NCI-H2227 treated with DMSO at 0.1 percent for 48 hours (cell line): ENCODE results near the gene ADPRHL1.
"Not testable (repeated sequence)": the region's sequence is repeated elsewhere in the genome, so short reads cannot be mapped to it uniquely, and the experiment has no call there.

ENCODE experiments used
- DNase-seq: peaks from one replicate; lab custom pipeline; 2025; lab: John Stamatoyannopoulos, UW

Gene ADPRHL1

GRCh38 chr13:113371061-113371460 is 82.2 kb downstream of the ADPRHL1 start:
- DNase-seq = no peak

DNA sequence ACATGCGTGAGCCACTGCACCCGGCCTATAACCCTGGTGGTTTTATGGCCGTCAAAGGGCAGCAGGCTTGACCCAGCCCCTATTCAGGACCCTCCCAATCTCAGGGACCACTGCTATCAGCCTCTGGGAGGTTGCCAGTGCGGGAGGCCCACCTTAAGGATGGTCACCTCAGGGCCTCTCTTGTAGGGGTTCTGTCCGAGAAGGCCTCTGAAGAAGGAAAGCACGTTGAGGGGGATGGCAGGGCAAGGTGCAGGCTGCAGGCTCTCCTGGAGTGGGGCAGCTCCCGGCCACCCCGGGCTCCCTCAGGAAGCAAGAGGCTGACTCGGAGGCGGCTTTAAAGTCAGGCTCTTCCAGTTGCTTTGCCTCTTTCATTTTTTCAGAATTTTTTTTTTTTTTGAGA is 83.4 kb downstream of the ADPRHL1 start:
- no peak for DNase-seq

DNA sequence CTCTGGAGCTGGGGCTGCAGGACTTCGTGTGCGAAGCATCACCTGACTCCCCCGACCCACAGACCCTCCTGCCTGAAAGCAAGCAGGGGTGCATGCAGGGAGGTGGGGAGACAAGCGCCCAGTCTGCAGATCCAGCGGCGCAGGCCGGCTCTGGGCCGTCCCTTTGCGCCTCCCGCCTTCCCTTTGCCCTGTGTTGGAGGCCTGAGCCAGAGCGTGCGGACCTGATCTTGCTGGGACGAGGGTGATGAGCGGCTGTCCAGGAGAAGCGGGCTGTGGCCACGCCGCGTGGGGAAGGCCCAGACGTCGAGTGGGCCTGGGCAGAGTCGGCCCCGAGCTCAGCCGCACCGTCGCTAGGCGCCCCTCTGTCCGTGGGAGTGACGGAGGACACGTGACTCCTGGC is 84.1 kb downstream of the ADPRHL1 start:
- no peak for DNase-seq

DNA sequence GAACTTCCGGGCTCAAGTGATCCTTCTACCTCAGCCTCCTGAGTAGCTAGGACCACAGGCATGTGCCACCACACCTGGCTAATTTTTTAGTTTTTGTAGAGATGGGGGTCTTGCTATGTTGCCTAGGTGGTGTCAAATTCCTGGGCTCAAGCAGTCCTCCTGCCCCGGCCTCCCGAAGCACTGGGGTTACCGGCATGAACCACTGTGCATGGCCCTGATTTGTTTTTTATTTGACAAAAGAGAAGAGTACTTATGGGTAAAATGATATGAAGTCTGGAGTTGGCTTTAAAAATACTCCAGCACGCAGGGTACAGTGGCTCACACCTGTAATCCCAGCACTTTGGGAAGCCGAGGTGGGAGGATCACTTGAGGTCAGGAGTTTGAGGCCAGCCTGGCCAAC is 84.9 kb downstream of the ADPRHL1 start:
- not testable (repeated sequence) for DNase-seq

DNA sequence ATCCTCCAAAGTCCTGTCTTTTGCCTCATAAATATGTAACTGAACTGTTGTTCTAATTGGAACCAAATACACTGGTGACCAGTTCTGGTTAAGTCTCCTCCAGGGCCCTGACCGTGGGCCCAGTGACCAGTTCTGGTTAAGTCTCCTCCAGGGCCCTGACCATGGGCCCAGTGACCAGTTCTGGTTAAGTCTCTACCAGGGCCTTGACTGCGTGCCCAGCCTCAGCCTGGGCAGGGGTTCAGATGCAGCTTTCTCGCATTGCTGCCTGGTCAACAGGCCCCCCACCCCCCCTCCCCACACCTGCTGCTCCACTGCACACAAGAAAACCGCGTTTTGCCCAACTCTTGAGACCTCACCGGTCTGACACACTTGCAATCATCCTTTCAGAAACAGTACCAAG is 85.5 kb downstream of the ADPRHL1 start:
- no peak for DNase-seq

DNA sequence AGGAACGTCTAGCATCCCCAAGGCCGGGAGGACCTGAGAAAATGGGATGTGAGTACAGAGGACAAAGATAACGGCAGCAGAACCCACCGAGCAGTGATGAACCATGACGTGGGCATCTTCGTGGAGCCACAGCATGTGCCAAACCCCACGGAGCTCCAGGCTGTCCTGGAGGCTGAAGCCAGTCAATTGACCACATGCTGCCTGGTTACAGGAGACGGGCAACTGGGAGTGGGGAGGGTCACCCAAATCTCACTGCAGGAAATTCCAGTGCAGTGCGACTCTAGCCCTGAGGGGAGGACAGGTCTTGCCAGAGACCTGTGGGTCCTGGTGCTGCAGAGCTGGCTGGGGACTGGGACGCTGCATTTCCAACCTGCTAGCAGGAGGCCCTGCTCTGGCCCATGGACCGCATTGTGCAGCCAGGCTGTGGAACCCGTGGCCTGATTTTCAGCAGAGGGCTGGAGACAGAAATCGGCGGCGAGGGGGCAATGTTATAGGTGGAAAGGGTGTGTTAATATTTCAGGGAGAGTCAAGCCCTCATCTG is 86.2 kb downstream of the ADPRHL1 start:
- DNase-seq = no peak

DNA sequence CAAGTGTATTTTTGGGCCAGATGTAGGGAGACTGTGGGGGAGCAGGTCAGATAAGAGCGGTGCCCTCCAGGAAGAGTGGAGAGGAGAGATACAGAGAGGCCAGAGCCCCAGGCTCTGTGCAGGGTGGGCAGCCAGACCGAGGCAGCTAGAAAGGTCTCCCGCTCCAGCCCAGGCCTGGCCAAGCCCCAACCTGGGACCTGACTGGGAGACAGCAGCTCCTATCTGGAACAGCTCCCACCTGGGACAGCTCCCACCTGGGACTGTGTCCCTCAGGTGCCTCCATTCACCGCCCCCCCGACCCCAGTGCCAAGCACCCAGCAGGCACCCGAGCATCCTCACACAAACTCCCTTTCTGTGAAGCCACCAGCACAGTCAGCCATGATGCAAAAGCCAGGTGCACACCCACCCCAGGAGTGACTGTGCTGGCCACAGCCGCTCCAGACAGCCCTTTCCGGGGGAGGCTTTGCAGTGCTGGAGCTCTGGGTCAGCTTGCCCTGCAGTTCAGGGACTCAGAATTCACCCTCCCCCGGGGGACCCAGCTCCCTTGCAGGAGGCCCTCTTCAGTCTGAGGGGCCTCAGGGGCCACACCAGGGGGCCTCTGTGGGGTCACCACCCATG is 87.2 kb downstream of the ADPRHL1 start:
- DNase-seq = no peak

GRCh38 chr13:113365583-113365970 is 87.7 kb downstream of the ADPRHL1 start:
- DNase-seq = no peak

DNA sequence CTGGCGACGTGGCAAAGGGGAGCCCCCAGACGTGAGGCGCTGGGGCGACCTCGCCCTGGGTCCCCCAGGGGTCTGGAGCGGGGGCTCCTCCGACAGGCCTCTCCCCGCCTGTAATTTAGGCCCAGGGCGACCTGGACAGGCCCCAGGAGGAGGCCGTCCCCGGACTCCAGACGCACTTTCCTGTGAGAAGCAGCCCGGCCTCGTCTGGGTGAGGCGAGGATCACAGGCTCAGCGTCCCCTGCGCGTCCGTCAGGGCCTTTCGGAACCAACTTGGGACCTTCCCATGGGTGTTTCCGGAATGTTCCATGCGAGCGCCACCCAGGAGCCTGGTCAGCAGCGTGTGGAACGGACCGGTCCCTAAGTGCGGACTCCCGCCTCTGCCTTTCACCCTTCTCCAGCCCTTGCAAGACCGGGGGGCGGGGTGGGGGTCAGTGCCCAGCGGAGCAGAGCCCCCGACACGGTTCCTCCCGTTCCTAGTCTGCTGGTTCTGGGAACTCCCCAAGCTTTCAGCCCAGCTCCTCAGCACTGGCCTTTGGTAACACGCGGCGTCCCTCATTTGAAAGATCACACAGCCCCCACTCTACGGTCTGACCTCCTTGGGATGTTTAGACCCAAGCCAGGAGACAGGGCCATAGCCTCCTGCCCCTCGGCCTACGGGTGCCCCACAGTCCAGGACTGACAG is 88.2 kb downstream of the ADPRHL1 start:
- DNase-seq = no peak

DNA sequence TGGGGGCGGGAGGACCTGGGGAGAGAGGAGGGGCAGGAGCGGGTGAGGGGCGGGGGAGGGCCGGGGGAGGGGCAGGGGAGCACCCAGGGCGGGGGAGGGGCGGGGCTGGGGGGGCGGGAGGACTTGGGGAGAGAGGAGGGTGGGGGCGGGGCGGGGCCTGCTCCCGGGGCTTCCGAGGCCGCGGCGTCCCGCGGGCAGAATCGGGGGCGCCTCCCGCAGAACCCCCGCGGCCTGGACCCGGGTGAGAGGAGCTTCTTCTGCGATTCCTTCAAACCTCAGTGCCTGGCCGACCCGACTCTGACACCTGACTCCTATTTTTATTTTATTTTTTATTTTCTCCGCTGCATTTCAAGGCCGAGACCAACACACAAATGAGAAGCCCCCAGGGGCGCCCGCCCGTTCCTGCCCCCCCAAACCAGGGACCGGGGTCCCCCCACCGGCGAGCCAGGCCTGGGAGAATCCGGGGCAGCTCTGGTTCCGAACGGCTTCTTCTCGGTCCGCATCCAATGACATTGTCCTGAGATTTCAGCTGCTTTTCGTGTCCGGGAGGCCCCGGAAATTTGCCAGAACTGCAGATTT is 88.9 kb downstream of the ADPRHL1 start:
- DNase-seq = peak; percentile 31

DNA sequence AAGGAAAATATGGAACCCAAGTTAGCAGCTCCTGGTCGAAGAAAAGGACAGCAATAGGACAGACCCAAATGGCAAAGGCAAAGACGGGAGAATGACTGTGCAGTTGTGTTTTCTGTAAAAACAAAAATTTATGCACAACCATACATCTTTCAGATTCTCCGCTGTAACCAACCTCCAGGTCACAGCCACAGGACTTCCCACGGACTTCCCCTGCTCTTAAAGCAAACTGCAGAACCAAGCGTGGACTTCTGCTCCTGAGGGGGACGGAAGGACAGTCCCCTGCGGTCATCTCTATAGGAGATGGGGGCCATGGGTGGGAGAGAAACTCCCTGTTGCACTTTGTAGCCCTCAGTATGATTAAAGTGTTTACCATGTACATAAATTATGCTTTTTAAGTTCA is 91.9 kb downstream of the ADPRHL1 start:
- DNase-seq = no peak

GRCh38 chr13:113360446-113360845 is 92.8 kb downstream of the ADPRHL1 start:
- DNase-seq = no peak

DNA sequence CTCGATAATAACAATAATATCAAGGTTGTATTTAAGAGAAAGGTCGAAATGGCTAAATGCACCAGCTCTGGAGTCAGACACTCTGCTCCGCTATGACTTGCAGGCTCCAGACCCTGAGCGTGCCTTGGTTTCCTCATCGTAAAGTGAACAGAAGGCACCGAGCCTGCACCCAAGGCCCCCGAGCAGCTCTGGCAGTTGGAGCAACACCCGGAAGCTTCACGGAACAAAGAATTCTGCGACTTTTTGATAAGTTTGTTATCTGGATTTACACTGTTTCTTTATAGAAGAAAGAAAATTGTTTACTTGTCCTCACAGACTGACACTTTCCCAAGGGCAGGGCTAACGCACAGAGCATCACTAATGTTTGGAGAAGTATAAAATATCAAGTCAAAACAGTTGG is 93.7 kb downstream of the ADPRHL1 start:
- no peak for DNase-seq

GRCh38 chr13:113358653-113359190 is 94.6 kb downstream of the ADPRHL1 start:
- no peak for DNase-seq

- no peak for DNase-seq
Measured at GRCh38 chr13:113357529-113357928, 95.8 kb downstream of the ADPRHL1 start.

DNA sequence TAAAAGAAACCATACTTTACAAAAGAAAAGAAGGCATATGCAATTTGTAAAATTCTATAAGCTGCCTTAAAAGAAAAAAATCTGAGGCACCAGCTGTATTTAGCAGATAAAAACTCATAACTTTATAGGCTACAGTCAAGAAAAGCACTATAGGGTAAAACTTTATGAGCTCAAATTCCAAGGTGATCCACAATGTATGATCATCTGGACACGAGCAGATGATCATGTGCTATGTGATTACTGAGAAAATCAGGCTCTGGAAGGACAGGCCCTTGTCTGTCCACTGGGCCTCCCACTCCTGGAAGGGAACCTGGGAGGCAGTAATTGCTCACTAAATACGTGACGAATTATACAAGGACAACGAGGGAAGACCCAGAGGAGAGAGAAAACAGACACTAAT is 96.7 kb downstream of the ADPRHL1 start:
- DNase-seq = no peak

GRCh38 chr13:113355621-113356020 is 97.7 kb downstream of the ADPRHL1 start:
- DNase-seq = no peak

DNA sequence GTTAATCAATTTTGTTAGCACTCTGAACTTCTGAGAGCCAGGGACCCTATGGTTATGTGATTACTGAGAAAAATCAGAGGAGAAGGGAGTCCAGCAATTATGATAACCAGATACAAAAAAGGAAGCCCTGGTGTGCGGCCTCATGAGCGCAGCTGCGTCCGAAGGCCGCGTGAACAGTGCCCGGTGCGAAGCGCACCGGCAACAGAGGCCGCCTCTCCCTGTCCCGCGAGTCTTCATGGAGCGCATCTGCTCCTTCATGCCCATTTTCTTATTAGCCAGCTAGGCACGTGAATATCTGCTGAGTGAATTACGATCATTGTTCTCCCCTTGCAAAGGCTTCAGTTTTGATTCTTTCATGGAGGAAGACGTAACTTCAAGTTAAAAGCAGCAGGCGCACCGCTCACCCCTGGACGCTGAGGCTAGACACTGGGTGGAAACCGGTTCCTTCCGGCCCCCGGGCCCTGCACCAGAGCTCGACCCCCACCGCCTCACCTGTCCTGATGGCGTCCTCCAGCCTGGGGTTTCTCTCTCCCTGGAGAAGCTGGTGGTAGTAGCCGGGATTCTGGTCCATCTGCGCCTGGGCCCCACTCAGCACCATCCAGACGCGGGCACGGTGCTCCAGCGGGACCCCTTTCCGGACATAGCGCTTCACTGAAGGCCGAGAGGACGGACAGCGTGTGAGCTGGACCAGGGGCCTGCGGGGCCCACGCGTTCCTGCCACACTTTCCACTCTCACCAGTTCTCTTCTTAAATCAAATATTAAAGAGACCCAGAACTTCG is 98.3 kb downstream of the ADPRHL1 start:
- DNase-seq = no peak

GRCh38 chr13:113353254-113353653 is 100.0 kb downstream of the ADPRHL1 start:
- DNase-seq = no peak

GRCh38 chr13:113351514-113352026 is 101.7 kb downstream of the ADPRHL1 start:
- no peak for DNase-seq

GRCh38 chr13:113350938-113351335 is 102.4 kb downstream of the ADPRHL1 start:
- DNase-seq = no peak
